HG02840 (cell line): ENCODE data around the gene ADGRG1.

Source experiments
- ATAC-seq: cut with Tn5 transposase; IDR thresholded peaks from one replicate; pipeline ENCODE4 v1.9.1; 2021; ENCODE audit warnings: mild to moderate bottlenecking, moderate library complexity, moderate number of reproducible peaks; ENCODE audit not compliant: unreplicated experiment, low FRiP score

The ADGRG1 gene

DNA sequence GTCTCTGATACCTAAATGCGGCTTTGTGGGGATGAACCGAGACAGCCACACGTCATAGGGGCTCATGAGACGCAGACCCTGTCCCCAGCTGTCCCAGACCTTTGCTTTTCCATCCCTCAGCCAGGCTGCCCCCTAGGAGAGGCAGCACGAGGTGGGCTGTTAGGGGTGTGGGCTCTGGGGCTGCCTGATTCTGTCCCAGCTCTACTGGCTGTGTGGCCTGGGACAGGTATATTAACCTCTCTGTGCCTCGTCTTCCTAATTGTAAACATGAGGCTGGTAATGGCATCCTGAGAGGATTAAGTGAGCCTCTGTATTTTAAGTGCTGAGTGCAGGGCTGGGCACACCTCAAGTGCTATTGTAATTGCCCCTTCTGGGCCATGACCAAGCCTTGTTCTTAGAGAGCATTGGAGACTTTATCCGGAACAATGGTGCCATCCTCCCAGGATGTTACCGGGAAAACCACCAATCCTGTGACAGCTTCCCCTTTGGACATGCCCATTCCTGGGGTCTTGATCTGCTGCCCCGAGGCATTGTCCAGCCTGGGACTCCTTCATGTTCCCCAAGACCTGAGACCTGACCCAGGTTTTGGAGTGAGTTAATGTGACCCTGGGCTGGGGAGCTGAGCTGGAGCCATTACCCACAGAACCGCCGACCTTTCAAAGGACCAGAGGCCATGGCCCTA, 5.1 kb downstream of the ADGRG1 start:
- ATAC-seq, result no peak

DNA sequence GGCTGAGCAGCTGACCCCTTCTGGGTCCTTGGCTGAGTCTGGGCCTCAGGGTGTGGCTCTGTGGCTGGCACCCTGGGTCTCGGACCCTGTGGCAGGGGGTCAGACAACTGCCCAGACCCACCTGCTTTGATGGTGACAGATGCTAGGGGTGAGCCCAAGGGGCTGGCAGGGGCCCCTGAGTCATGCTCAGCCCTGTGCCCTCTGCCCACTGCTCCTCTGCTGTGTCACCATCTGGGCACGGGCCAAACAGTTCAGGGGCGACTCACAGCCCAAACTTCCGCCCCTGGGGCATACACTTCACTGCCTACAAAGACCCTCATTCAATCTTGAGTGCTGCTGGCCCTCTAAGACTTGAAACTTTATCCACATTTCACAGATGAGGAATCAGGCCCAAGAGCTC, 5.7 kb downstream of the ADGRG1 start:
- no peak for ATAC-seq

DNA sequence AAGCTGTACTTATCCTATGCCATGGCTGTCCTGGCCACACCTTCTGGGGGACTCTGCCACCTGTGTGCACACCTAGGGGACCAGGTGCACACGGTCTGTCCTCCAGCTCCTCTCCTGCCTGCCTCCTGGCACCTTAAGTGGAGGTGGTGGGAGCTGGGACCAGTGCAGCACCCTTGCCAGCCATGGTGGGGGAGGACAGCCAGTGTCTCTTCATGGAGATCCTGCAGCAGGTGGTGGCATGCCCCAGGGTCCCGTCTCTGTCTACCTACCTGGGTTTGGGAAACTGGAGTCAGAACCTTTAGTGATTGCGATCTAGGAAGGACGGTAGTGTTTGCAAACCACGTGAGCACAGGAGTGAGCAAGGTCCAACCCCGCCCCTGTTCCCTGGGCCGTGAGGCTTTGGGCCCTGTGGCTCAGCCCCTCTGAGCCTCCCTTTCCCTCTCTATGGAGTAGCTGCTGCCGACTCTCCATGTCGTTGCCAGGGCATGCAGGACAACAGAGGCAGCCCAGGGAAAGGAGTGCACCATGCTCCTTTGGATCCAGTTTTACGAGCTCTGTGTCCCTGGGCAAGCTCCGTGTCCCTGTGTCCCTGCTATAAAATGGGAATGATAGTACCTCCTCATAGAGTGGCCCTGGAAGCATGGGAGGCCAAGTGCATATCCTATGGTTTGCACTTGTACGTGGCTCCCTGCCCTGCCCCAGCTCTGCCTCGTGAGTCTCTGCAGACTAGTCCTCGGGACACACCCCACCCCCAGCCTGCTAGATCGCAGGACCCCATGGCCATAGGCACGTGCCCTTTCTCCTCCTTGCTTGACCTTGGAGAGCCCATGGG, 7.1 kb downstream of the ADGRG1 start:
- no peak for ATAC-seq

DNA sequence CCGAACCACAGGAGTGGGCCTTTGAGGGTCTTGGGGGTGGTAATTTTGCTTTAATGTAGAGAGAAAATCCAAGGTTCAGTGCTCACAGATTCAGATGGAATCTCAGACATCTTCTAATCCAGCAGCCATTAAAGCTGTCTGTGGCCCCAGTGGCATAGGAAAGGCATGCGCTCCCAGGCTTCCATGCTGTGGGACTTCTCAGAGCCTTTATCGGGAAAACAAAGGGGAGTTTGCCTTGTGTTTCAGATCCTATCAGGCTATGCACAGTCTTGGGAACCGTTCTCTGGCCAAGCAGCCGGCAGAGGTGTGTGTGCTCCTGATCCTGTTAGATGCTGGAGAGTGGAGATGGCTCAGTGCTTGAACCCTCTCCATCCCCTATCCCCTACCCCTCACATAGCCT, 7.8 kb downstream of the ADGRG1 start:
- ATAC-seq, result no peak

DNA sequence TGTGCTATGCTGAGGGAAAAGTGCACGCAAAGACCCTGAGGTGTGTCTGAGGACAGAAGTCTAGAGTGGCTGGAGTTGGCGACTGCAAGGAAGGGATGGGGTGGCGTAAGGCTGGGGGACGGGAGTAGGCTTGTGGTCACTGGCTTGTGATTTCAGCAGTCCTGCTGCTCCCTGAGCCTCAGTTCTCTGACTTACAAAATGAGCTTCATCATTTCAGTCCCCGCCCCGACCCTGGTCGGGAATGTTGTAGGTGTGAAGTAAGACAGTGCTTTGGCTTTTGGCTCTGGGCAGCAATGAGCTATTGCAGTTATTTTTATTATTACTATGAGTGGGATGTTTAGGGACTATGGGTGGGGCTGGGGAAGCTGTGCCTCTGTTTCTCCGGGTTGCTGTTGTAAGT, 8.6 kb downstream of the ADGRG1 start:
- ATAC-seq, result no peak

DNA sequence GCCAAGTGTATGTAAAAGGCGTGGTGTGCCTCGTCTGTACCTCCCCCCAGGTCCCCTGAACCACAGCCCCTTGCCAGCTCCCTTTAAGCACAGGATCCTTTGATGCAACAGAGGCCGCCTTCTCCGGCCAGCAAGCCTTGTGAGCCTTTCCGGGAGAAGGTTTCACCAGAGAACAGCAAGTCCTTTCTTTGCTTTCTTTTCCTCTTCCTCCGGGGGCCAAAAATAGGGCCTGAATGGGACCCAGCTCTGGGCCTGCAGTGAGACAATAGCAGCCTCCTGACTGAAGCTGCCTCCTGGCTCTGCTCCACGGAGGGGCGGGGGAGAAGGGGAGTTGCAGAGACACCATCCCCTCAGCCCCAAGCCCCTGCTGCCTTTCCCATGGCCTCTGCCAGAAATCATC, 9.0 kb downstream of the ADGRG1 start:
- ATAC-seq, result no peak

DNA sequence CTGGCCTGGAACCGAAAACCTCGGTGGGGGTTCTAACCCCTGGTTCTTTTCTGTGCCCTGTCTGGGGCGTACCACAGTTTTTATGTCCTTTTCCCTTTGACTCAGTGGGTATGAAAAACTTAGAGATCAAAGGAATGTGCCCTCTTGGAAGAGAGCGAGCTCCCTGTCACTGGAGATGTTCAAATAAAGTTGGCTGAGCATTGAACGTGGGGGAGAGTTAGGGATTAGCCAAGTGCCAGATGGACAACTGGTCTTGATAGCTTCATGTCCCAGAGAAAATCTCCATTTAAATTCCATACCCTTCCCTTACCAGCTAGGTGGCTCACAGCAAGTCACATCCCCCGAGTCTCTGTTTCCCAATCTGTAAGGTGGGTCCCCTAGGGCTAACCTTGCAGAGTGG, 9.5 kb downstream of the ADGRG1 start:
- no peak for ATAC-seq

DNA sequence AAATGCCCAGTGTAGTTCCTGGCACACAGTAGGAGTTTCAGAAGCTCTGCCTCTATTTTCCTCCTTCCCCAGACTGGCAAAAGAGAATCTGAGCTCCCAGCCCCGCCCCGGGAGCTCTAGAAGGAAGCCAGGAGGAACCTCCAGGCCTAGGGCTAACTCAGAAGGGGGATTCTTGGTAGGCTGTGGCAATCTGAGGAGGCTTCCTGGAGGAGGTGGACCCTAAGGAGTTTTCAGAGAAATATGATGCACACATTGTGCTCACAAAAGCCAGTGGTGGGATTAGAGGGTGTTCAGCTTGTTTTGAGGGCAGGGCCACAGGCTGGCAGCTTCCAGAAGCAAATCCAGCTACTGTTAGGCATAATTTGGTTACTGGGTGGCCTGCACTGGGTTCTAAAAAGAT, 10.0 kb downstream of the ADGRG1 start:
- no peak for ATAC-seq

DNA sequence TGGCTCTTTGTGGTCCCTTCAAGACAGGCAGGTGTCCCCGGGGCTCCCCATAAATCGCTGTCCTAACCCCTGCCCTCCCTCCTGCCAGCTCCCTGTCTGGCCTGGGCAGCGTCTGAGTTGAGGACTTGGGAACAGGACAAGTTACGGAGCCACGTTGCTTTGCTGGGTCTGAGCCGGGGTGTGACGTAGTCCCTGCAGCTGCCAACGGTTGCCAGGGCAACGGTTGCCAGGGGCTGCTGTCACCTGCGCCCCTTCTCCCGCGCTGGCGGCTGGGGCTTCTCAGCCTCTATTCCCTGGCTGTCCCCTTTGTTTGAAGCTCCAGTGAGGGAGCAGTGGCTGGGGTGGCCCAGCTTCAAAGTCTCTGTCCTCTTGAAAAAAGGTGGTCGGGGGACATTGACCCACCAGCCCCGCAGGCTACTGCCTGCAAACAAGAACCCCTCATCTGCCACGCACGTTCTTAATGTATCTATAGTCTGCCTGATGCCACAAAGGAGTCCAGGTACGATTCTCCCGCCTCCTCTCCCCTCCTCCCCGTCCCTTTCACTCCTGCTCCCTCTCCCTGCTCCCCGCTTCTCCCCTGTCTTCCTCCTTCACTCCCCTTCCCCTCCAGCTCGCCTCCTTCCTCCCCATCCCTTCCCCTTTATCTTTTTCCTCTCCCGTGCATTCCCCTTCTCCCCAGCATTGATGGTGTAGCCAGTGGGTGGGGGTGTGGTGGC, 10.9 kb downstream of the ADGRG1 start:
- ATAC-seq, result no peak

DNA sequence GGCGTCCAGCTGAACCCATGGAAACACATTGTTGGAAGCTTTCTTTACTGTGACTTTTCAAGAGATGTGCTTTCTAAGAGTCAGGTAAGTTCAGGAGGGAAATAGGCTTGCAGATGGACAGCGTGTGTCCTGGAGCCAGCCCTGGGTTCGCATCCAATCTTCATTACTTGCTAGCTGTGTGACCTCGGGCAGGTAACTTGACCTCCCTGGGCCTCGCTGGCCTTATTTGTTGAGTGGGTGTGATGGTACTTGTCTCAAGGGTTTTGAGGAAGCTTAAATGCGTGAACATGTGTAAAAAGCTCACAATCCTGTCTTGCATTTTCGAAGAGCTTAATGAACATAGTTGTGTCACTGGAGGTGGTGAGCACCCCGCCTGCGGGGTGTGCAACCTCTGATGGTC, 11.8 kb downstream of the ADGRG1 start:
- ATAC-seq, result no peak

DNA sequence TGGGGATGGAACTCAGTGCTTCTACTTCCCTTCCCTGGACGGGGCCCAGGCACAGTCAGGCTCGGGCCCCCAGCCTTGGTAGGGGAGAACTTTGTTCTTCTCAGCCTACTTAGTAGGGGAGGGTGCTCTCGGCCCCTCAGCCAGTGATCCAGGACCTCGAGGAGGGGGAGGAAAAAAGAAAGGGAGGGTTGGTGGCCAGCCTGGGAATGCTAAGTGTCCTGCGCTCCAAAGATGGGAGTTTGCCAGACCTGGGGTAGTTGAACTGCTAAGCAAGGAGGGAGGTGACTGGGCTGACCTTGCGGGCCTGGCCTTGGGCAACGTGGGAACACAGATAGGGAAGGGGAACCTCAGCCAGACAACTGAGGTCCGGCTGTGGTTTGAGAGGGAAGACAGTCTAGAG, 12.2 kb downstream of the ADGRG1 start:
- no peak for ATAC-seq

DNA sequence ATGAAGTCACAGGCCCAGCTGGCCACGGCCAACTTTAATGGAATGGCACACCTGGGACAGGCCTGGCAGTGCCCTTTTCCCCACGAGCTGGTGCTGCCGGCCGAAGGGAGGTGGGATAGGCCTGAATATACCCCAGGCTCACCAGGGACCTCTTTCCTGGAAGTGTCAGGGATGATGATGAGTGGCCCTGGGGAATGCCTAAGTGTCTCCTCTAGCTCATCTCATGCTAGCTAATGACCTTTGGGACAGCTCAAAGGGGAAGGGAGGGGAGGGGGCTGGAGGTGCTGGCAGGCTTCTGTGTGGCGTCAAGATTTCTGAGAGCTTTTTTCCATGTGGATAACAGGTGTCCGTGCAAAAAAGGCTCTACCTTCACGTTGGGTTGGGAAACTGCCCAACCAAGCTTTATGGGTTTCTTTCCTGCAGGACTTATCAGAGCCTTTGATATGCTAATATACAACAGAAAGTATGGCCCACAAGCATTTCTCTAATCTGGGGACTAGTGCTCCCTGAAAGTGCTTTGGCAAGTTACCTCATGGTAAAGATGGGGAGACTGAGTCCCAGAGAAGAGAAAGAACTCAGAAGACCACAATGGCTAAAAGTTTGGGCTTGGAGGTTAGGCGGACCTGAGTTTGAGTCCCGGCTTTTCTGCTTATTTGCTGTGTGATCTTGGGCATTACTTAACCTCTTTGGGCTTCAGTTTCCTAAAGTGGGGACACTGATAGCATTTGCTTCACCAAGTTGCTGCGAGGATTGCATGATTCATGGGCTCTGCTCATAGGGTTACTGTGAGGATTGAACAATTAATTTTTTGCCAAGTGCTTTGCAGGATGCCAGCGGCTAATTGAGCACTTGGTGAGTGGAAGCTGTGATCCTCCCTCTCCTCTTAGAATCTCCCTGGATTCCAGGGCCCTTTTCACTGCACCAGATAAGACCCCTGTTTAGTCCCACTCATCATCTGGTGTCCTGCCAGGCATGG, 14.0 kb downstream of the ADGRG1 start:
- ATAC-seq, result no peak

DNA sequence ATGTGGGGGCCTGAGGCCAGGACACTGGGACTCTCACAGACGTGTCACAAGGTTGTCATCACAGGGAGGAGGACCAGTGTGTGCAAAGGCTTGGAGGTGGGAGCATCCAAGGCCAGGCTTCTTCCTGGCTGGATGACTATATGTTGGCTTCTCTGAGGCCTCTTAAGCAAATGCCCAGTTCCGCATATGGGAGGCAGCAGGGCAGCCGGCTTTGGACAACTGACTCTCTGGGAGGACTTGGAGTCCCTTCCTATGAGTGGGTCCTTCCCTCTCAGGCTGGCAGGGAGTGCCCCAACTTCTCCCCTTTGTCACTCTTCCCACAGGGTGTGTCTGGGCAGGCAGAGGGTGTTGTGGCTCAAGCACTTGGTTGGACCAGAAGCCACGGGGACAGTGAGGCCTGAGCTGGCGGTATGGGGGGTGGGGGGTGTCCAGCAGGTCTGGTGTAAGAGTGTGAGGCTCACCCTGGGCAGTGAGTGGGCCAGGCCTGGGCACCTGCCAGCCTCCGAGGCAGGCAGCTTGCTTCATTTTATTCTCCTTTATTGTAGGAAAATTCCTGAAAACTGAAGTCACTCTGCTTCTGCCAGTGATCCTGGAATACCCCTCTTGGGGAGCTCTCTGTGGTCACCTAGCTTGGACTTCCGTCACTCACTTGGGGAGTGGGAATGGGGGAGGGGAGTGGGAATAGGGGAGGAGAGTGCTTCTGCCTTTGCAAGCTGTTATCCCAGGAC, 14.9 kb downstream of the ADGRG1 start:
- no peak for ATAC-seq

DNA sequence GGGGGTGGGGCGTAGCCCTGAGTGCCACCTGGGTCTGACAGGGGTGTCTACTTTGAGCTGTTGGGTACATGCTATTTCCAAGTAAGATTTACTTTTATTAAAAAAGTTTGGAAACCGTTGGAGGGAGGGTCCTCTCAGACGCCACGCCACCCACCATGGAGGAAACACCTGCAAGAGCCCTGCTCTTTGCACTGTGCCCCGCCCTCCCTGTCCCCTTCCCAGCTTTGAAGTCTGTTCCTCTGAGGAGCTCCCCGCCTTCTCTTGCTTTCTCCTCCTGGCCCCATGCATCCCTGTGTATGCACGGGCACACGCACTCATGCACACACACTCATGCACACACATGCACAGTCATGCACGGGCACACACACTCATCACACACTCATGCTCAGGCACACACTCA, 15.5 kb downstream of the ADGRG1 start:
- ATAC-seq, result no peak

DNA sequence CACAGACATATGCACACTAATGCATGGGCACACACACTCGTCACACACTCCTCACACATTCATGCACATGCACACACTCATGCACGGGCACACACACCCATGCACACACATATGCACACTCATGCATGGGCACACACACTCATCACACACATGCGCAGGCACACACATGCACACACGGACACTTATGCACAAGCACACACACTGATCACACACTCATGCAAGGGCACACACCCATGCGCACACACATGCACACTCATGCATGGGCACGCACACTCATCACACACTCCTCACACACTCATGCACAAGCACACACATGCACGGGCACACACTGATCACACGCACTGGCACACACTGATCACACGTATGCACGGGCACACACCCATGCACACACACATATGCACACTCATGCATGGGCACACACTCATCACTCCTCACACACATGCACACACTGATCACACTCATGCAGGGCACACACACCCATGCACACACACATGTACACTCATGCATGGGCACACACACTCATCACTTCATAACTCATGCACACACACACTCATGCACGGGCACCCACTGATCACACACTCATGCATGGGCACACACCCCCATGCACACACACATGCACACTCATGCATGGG, 16.1 kb downstream of the ADGRG1 start:
- no peak for ATAC-seq

DNA sequence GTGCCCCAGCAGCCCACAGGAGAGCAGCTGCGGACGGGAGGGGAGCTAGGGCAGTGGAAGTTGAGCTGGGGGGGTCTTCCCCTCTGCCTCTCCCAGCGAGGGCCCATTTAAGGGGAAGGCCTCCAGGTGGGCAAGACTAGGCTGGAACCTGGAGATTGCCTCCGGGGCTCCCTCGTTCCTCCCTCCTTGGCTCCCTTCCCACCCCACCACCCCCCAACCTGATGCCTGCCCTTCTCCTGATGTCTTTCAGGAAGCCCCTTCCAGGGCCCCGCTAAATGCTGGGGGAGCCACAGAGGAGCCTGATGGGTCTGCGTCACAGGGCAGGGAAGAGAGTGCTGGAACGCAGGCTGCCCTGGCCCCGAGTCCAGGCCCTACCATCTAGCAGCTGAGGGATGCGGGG, 16.7 kb downstream of the ADGRG1 start:
- ATAC-seq, result no peak

DNA sequence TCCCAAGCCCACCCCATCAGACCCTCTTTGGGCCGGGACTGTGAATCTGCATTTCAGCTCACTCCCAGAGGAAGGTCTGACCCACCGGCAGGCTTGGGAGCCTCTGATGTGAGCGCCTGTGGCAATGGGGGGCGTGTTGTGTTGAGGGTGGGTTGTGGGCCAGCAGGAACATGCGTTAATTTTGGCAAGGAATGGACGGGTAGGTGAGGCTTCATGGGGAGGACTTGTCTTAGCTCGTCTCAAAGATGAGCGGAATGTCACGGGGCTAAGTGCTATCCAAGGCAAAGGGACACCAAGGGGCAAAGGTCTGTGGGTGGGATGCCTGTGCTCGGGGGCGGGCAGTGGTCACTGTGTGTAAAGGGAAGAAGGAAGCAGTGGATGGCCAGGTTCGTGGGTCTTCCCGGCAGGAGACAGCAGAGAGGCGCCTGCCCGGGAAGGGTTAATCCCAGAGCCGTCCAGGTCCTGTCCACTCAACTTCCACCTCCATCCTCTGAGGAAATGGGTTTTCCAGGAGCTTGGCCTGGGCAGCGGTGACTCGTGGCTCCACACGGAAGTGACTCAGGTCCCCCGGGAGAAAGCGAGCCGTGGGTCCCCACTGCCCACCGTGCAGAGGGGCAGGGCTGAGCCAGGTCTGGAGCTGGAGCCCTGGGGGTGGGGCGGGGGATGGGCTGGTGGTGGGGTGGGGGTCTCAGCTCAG, 17.4 kb downstream of the ADGRG1 start:
- ATAC-seq, result no peak

DNA sequence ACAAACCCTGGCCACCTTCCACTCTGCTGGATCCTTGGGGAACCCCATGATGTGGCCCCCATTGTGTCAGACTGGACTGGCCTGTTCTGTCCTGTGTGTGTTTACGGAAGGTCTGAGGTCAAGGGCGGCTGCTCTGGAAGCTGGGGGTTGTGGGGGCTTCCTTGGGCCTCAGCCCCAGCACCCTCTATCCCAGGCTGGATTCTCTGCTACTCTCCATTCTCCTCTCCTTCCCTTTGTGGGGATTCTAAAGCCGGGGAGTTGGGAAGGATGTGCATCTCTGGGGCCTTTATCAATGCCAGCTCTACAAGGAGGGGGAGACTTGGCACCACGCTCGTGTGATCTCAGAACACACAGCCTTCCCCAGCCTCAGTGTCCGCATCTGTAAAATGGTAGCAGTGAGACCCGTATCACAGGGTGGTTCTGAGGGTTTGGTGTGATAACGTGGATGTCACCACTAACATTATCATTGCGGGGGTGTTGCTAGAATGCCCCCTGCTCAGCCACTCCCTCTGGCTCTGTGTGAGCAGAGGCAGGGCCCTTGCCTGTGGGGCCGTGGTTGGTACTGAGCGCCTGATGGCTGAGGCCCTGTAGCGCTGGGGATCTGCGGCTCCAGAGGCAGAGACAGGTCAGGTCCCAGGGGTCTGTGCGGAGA, 18.1 kb downstream of the ADGRG1 start:
- ATAC-seq, result no peak
